IPS-NIHi7 (cell line): ENCODE measurements around the gene ARID2.
A peak's percentile ranks its signal among the peaks of the same experiment; 100 is the strongest.

Experiments used
- DNase-seq: peaks from one replicate; pipeline ENCODE4 v3.0.0; 2012; ENCODE audit warnings: mixed read lengths; ENCODE audit errors: extremely low spot score

The ARID2 gene

DNA sequence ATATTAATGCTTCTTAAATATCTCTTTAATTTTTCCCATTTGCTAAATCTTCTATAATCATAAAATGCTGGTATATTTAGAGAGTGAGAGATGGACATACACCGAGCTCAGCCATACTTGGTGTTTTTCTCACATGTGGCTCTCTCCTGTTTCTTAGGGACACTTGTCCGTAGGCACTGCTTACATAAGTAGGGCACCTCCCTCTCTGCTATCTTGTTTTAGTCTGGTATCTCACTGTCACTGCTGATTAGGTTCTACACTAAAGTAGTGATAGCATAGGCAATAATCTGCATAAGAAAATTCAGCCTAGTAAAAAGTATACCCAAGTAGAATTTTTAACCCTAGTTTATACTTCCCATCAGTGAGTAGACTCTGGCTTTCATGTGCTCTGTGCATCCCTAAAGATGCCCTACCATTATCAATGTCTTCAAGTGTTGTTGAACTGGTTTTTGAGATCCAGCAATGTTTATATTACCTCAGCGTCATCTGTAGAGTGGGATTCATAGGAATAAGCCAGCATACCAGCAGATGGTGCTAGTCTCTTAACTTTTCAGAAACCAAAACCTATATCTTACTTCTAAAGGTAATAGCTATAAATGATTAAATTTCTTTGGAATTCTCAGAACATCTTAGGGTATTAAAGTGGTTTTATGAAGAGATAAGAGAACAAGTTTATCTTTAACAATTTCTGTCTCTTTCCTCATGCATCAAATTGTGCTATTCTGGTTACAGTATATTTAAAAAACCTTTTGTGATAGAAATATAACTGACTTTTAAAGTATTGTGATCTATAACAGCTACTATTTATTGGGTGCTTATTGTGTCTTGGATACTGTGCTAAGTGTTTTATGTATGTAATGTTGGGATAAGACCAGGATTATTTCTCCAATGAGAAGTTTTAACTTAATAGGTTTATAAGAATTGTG is 32.9 kb downstream of the ARID2 start:
- peak; percentile 26 for DNase-seq

DNA sequence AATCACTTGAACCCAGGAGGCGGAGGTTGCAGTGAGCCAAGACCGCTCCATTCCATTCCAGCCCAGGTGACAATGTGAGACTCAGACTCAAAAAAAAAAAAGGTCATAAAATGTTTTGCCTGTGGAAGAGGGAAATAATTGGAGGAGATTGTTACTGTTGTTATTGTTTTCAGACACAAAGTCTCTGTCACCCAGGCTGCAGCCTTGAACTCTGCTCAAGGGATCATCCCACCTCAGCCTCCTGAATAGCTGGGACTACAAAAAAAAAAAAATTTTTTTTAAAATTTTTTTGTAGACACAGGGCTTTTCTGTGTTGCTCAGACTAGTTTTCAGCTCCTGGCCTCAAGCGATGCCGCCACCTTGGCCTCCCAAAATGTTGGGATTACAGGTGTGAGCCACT is 33.9 kb downstream of the ARID2 start:
- DNase-seq: no peak

DNA sequence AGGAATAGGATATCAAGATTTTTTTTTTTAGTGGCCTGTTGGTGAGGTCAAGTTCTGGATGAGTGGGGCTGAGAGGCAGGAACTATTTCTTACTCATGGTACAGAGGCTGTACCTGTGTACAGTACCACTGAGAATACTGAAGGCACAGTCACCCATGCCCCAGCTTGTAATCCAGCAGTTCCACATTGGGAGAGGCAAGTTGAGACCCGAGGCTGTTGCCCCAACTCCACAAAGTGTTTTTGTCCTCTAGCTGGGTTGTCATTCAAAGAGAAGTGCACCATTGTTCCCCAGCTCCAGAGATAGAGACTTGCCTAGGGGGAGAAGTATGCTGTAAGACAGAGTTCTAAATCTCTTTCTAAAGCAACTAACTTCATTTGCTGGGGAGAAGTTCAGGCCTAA is 38.7 kb downstream of the ARID2 start:
- DNase-seq: no peak

DNA sequence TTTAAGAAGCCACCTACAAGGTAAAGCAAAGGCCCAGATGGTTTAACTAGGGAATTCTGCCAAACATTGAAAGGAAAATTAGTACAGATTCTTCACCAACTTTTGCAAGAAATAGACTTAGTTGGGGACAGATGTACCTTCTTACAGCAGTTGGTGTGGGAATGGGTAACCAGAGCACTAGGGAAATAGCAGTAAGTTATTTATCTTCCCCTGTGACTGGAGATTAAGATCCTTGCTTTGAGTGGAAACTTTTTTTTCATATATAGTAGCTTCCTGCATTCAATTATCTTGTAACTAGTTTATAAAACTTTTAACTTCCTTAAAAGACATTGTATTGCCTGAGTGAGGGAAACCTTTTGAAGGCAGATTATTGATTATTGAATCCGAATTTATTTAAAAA is 44.2 kb downstream of the ARID2 start:
- no peak for DNase-seq

DNA sequence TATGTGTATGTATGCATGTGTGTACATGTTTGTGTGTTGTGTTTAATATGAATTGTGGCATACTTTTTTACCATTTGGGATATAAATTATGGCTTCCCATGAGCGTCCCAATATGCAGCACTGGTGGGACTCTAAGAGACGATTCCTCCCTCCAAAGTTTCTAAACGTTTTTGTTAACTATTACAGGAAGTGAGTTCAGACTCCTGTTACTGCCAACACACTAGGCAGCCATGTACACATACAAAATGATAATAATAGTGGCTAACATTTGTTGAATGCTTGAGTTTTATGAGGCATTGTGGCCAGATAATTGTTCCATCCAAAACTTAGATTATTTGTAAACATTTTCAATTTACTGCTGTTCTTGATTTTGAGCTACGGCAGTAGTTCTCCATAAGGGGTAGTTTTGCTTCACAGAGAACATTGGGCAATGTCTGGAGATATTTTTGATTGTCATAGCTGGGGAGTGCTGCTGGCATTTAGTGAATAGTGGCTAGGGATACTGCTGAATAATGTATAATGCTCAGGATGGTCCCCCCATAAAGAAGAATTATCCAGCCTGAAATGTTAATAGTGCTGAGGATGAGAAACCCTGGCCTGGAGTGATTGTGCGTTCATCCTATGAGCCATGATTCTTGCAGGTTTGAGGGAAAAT is 45.1 kb downstream of the ARID2 start:
- DNase-seq: no peak

DNA sequence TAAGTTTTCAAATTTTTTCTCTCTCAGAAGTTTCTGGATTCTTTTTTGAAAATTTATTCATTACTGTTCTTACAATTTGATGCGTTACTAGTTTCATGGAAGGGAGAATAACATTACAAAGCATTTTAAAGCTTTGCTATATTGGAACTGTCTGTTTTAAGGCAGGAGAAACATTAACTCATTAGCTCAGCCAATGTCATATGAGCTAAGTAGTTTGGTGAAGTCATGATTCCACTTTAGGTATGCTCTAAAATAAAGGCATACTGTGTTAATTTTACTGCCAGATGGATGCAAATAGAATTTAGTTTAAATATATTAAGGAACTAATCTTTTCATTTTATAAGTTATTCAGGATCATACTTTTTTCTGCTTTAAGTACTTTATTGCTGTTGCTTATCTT is 46.0 kb downstream of the ARID2 start:
- no peak for DNase-seq

DNA sequence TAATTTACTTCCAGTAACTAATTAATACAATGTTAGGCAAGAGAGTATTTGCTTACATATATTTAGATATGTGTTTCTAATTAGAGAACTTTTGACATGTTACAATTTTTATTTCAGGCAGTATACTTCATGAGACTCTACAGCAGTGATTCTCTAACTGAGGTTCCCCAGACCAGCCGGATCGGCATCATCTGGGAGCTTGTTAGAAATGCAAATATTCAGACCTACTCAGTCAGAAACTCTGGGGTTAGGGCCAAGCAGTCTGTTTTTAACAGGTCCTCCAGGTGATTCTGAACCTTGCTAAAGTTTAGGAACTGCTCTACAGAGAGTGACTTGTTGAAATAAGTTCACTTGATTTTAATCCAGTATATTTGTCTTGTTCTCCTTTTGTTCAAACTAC is 46.5 kb downstream of the ARID2 start:
- DNase-seq: no peak

DNA sequence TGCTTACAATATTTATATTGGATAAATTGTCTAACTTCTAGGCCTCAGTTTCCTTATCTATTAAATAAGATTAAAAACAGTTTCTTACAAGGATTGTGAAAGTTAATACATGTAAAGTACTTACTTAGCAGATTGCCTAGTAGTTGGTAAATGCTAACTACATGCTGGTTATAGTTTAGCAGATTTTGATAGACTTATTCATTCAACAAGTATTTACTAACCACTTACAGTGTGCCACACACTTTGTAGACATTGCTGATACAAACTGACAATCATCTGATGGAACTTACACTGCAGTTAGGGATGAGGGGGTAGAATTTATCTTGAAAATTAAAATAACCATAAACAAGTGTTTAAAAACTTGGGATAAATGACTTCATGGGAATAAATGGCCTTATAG is 50.4 kb downstream of the ARID2 start:
- no peak for DNase-seq

DNA sequence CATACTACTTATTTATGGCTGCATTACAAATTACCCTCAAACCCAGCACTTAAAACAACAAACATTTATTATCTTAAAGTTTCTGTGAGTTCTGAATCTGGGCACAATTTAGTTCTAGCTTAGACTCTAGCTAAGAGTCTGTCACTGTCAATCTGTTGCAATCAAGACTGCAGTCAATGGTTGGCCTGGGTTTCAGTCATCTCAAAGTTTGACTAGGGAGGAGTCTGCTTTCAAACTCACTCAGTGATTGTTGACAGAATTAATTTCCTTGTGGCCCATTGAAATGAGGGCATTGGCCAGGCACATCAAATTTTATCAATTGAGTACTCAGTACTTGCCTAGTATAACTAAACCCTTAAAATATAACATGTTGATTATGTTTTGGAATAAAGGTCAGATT is 51.6 kb downstream of the ARID2 start:
- DNase-seq: no peak

DNA sequence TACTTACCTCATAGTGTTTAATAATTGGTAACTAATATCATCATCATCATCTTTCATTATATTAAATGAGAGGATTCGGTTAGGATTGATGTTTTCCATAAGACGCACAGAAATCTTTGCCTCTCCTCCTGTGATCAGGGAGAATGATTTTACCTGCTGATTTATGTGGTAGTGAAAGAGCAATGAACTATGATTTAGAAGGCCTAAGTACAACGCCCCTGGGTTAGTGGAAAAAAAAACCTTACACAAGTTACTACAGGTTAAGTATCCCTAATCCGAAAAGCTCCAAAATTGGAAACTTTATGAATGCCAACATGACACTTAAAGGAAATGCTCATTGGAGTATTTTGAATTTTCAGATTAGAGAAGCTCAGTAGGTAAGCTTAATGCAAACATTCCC is 55.8 kb downstream of the ARID2 start:
- no peak for DNase-seq

DNA sequence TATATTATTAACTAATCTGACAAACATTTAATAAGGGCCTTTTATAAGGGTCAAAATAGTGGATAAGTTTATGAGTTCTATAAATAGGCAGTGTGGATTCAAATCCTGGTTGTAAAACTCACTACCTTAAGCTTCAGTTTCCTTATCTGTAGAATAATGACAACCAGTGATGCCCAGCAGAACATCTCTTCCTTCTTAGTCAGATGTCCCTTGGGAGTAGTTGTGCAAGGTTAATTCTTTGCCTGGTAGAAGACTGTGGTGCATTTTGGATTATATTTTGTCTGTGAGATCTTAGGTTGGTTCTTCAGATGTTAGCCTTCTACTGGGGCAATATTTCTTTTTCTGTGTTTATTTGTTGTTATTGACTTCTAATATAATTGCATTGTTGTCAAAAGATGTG is 59.5 kb downstream of the ARID2 start:
- no peak for DNase-seq

DNA sequence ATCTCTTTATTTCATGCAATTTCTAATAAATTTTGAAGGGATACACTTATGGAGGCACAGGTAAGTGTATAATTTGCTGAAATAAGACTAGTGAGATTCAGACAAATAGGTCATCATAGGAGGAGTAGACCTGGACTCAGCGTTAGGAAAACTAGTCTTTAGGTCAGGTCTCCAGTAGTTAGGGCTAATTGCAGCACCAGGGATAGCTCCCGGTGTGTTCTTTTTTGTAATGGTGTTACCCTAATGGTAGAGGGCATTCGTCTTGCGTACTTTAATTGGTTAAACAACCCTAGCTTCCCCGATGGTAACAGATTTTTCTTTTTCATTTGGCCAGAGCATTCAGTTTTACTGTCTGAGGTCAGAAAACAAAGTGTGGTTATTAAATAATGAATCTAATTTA is 64.9 kb downstream of the ARID2 start:
- DNase-seq: peak; percentile 34

DNA sequence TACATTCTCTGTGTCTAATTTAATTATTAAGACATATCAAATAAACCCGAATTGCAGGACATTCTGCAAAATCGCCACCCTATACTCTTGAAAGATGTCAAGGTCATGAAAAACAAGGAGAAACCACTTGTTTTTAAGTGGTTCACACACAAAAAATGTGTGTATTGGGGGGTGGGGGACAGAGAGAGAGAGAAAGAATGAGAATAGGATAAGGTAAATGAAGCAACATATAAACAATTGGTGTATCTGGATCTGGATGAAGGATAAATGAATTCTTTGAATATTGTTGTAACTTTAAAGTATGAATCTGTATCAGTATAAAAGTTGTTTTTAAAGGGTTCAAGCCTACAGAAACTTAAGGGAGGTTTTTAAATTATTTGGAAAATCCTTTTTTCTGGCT is 72.1 kb downstream of the ARID2 start:
- no peak for DNase-seq

DNA sequence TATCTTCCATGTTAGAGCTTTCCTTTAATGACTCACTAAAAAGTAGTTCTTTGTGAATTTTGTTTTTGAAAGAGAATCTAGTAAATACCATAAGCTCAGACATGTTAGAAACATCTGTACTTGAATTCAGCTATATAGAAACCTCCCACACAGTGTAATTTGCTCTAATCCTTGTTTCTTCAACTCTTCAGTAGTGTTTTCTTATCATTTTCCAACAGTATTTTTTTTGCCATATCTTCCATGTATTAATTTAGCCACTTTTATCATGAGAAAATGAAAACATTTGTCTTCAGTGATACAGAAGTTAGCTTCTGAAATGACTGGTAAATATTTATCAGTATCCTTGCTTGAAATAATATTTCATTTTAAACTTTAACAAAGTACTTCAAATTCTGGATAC is 73.6 kb downstream of the ARID2 start:
- DNase-seq: no peak

DNA sequence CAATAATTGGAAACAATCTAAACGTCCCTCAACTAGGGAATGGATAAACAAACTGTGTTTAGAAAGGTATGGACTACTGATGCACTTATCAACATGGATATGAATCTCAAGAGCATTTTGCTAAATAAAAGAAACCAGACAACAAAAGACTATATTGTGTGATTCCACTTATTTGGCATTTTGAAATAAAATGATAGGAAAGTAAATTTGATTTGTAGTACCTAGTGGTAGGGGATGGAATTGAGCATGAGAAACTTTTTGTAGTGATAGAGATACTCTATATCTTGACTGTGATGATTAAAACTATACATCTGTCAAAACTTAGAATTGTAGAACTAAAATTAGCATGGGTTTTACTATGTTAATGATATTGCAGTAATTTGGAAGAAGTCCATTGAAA is 87.1 kb downstream of the ARID2 start:
- no peak for DNase-seq

DNA sequence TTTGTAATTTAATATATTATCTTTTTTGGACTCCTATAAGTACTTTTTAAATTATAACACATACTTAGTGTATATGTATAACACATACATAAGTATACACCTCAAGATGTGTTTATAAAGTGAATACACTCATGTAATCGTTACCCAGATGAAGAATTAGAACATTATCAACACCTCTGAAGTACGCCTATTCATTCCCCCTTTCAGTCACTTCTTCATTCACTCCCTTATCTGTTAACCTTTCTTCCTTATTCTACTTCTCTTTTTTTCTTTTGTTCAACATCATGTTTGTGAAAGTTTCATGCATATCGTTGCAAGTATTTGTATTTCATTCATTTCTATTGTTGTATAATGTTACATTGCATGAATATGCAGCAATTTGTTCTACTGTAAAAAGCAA is 98.5 kb downstream of the ARID2 start:
- no peak for DNase-seq

DNA sequence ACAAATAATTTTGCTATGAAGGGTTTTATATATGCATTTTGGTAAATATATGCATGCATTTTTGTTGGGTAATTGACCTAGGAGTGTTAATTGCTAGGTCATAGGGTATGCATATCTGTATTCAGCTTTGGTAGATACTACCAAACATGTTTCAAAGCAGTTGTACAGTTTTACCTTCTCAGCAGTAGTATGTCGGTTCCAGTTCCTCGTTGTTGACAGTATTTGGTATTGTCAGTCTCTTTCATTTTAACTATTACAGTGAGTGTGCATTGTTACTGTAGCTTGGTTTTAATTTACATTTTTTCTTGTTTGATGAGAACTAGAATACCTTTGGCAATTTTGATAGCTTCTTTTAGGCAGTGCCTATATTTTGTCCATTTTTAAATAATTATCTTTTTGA is 98.9 kb downstream of the ARID2 start:
- DNase-seq: no peak

DNA sequence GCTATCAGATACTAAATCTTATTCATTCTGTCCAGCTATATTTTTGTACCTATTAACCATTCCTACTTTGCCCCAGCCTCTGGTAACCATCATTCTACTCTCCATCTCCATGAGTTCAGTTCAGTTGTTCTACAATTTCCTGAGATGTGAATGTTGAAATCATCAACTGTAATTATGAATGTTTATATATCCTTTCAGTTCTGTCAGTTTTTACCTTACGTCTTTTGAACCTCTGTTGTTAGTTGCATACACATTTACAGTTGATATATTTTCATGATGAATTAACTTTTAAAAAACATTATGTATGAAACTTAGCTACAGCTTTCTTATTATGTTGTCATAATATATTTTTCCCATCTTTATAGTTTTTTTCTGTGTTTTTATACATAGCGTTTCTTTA is 102.1 kb downstream of the ARID2 start:
- DNase-seq: no peak

DNA sequence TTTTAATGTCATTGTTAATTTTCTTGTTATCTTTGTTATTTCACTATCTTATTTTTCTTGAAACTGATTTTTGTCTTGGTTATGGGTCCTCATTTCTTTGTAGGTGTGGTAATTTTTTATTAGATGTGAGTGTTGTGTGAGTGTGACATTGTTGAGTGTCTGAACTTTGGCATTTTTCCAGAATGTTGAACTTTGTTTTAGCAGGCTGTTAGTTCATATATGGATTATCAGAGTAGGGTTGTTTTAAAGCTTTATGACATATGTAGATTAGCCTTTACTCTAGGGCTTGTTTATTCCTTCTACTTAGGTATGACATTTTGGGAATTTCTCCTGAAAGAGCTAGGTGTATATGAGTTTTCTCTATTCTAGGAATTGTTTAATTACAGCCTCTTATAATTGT is 103.9 kb downstream of the ARID2 start:
- DNase-seq: no peak

DNA sequence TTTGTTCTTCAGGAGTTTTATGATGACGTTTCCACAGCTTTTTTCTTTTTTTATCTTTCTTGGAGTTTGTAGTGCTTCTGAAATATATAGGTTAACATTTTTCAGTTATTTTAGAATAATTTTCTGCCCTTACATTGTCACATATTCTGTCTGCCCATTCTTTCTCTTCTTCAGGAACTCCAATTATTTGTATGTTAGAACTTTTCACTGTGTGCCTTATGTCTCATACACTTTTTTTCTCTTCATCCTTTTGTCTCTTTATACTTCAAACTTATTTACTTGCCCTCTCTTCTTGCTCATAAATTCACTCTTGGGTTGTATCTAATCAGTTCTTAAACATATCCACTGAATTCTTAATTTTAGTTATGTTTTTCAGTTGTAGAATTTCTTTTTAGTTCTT is 105.3 kb downstream of the ARID2 start:
- no peak for DNase-seq

DNA sequence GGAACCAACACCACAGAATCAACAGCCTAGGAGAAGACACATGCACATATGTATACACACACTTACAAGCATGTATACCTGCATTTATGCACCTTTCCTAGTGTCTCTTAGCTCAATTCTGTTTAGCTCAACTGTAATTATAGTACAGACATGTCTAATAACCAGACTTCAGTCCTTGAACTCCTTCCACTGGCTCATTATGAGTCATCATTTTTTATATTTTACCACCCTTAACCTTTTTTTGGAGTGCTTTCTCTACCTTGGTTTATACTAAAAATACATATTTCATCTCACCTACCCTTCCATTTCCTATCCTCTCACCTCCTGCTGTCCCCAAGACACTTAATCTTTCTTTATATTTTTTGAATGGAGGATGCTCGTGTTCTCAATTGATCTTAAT is 110.4 kb downstream of the ARID2 start:
- DNase-seq: no peak

DNA sequence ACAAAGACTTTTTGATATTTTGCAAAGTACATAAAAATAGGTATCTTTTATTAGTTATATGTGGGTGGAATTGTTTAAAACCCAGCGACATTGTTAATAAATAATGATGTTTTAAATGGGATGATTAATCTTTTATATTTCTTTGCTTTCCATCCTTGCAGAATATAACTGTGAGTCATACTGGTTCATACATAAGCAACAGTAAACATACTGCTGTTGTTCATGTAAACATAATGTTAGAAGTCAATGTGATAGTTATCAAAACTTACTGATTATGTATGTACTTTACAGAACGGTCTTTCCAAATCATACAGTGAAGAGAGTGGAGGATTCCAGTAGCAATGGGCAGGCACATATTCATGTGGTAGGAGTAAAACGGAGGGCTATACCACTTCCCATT is 119.8 kb downstream of the ARID2 start:
- no peak for DNase-seq

DNA sequence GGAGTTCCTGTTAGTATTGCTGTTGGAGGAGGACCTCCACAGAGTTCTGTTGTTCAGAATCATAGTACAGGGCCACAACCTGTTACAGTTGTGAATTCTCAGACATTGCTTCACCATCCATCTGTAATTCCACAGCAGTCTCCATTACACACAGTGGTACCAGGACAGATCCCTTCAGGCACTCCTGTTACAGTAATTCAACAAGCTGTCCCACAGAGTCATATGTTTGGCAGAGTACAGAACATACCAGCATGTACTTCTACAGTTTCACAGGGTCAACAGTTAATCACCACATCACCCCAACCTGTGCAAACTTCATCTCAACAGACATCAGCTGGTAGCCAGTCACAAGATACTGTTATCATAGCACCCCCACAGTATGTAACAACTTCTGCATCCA is 120.8 kb downstream of the ARID2 start:
- no peak for DNase-seq

DNA sequence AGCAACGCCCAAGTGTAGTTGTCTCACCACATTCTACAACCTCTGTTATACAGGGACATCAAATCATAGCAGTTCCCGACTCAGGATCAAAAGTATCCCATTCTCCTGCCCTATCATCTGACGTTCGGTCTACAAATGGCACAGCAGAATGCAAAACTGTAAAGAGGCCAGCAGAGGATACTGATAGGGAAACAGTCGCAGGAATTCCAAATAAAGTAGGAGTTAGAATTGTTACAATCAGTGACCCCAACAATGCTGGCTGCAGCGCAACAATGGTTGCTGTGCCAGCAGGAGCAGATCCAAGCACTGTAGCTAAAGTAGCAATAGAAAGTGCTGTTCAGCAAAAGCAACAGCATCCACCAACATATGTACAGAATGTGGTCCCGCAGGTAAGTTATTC is 123.0 kb downstream of the ARID2 start:
- no peak for DNase-seq
